ENCODE results near the gene MCRIP2.

The MCRIP2 gene

GRCh38 chr16:616733-617586 lies 24.7 kb upstream of the MCRIP2 start:
- DNase-seq (ENCODE audit: low read depth in 2 of 2): no peak

- DNase-seq (ENCODE audit: low read depth in 2 of 2): no peak
These were observed 23.8 kb upstream of the MCRIP2 start for GRCh38 chr16:617855-618254.

- DNase-seq (ENCODE audit: low read depth in 2 of 2): no peak
These were observed 22.0 kb upstream of the MCRIP2 start for GRCh38 chr16:619476-620100.

GRCh38 chr16:620700-621525 lies 20.7 kb upstream of the MCRIP2 start:
- no peak for DNase-seq (ENCODE audit: low read depth in 2 of 2)

DNA sequence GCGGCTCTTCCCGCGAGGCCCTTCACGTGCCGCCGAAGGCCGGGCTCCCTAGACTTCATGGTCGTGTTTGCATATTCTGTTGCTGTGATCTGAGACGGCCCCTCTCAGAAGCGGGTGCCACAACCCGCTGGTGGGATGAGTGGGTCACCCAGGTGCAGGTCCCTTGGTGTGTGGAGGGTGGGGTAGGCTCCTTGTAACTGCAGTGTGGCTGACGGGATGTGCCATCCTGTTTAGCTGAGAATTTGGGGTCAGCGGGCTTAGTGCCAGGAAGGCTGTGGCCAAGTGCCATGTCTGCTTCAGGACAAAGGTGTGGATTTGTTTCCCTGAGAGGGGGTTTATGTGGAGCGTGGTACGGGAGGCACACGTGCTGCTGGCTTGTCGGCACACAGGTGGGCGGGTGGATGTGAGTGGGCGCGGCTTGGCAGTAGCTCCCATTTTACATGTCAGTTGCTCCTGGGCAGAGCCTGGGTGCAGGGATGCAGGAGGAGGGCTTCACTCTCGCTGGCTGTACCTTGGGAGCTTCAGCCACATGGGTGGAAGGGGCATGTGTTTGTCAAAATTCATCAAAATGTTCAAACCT lies 20.0 kb upstream of the MCRIP2 start:
- DNase-seq (ENCODE audit: low read depth in 2 of 2): no peak

GRCh38 chr16:622920-623280 lies 18.7 kb upstream of the MCRIP2 start:
- no peak for DNase-seq (ENCODE audit: low read depth in 2 of 2)

DNA sequence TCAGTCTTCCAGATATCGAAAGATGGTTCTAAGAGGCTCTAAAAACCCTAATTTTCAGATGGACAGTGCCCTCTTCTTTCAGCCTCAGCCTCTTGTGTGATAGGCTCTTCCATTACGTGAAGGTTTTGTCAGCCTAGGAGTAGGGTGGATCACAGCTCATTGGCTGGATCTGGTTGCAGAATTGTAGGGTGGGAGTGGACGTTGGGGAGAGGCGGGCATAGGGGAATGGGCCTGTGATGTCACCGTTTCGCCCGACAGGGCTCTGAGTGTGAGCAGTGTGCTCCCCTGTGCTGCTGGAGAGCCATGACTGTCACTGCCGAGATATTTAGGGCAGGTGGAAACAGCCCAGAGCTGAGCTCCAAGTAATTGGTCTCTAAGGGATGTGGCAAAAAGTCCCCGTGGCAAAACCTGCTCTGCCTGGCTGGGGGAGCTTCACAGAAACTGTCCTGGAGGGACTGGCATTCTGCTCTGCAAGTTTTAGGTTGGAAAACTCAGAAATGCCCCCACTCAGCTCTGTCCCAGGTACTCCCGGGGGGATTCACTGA lies 17.0 kb upstream of the MCRIP2 start:
- no peak for DNase-seq (ENCODE audit: low read depth in 2 of 2)

DNA sequence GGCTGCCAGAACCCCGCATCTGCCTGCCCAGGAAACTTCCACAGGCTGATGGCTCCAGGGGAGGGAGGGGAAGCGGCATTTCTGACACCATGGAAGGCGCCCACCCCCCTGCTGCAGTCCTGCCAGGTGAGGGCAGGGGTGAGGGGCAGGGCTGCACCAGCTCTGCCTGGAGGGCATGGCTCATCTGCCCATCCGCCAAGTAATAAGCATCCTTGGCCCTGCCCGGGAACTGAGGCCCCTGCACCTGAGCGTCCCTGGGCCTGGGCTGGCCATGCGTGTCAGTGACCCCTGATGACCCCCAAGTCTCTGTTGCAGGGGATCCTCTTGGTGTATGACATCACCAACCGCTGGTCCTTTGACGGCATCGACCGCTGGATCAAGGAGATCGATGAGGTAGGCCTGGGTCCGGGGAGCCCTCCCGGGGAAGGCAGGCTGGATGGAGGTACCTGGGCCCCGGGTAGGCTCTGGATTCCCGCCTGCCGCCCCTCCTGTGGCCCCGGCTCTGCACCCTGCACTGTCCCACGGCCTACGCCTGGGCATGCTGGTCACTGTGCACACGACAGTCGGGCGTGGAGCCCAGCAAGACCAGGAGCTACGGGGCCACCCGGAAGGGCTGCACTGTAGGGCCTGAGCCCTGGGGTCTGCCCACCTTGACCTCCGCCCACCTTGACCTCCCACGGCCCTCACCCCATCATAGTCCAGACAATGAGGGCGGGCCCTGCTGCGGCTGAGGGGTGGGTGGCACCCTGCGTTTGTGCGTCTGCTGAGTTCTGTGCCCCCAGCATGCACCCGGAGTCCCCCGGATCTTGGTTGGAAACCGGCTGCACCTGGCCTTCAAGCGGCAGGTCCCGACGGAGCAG lies 16.3 kb upstream of the MCRIP2 start:
- DNase-seq (ENCODE audit: low read depth in 2 of 2): no peak

- DNase-seq (ENCODE audit: low read depth in 2 of 2): no peak
These were observed 15.5 kb upstream of the MCRIP2 start for GRCh38 chr16:625977-626765.

DNA sequence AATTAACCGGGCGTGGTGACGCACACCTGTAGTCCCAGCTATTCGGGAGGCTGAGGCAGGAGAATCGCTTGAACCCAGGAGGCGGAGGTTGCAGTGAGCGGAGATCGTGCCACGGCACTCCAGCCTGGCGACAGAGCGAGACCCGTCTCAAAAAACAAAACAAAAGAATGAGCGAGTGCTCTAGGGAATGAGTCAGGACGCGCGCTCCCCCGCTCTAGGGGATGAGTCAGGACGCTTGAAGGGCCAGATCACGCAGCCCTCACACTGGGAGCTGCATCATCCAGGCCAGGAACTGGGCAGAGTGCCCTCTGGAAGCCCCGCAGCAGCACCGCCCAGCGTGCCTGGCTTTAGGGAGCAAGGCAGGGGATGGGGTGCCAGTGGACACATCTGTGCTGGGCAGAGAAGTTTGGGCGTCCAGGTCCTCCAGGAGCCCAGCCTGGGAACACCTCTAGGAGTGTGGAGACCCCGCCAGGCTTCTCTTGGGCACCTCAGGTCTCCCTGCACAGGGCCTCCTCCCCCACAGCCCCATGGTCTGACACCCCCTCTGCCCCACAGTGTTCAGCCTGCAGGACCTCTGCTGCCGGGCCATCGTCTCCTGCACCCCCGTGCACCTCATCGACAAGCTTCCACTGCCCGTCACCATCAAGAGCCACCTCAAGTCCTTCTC lies 14.7 kb upstream of the MCRIP2 start:
- no peak for DNase-seq (ENCODE audit: low read depth in 2 of 2)

DNA sequence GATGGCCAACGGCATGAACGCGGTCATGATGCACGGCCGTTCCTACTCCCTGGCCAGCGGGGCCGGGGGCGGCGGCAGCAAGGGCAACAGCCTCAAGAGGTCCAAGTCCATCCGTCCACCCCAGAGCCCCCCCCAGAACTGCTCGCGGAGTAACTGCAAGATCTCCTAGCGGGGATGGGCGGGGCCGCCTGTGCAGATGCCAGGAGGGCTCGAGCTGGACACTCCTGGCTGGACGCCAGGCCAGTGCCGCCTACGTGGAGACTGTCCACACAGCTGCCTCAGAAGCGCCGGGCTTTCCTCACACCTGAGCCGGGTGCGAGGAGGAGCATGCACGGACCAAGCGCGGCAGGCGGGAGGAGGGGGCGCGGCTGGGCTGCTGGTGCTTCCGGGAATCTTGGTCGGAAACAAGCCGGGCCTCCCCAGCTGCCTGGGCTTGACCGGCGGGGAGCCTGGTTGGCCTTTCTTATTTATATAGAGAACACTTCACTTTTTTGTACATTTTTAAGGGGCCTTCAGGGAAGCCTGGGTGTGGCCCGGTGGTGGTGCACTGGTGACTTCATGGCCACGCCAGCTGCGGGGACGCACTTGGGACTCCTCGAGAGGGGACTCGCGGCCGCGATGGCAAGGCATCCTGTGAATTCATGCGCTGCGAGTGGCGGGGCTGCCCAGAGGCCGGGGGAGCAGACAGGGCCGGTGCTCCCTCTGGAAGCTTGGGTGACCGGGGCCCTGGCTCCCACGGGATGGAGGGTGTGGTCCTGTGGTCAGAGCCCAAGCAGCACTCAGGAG lies 14.0 kb upstream of the MCRIP2 start:
- DNase-seq (ENCODE audit: low read depth in 2 of 2): no peak

- DNase-seq (ENCODE audit: low read depth in 2 of 2): no peak
These were observed 13.1 kb upstream of the MCRIP2 start for GRCh38 chr16:628321-629061.

GRCh38 chr16:629185-629832 lies 12.3 kb upstream of the MCRIP2 start:
- DNase-seq (ENCODE audit: low read depth in 2 of 2): no peak

DNA sequence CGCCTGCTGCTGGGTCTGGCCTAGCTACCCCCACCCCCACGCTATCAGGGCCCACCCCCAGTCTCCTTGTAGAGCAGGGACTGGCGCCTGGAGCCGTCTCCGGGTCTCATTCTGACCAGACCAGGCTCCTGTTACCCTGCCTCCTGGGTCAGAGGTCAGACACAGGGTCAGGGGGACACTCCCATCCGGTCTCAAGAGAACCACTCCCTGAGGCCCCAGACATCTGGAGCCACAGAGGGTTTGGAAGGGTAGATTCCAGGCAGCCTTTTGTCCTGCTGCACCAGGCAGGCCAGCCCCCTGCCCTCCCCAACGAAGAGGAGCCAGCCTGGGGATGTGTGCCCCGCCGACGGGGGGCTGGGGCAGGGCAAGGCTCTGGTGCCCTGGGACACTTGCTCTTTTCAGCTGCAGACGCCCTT lies 11.8 kb upstream of the MCRIP2 start:
- no peak for DNase-seq (ENCODE audit: low read depth in 2 of 2)

DNA sequence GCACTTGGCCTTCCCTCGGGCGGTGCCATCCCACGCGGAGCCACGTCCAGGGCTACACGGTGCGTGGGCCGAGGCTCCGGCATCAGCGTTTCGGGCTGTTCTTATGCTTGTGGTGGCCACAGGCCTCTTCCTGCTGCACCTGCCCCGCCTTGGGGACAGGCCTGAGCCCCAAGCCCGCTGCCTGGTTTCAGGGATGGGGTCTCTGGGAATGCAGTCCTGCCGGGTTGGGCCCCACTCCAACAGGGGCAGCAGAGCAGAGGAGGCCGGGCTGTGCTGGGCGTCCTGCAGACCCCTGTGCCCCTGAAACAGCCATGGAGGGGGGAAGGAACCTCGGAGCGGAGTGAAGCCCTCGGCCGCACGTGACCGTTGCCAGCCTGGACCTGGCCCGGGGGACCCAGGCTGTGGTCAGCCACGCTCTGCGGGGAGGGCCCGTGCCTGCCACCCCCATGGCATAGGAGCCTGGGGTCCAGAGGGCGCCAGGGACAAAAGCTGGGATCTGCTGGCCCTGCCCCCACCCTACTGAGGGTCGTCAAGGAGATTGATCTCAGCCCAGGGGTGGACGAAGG lies 11.3 kb upstream of the MCRIP2 start:
- DNase-seq (ENCODE audit: low read depth in 2 of 2): no peak

- DNase-seq (ENCODE audit: low read depth in 2 of 2): no peak
These were observed 10.7 kb upstream of the MCRIP2 start, which contains the start of gene WFIKKN1 for GRCh38 chr16:630815-631405. Gene WFIKKN1 (plus strand): TSS chr16:630985. CDS start chr16:631254, 269 bp downstream.

All from stimulated activated CD4-positive, alpha-beta T cell treated with anti-CD3 and anti-CD28 coated beads, Interleukin-1b, Interleukin-23, amount 100 ng/mL, for 4 hours (primary cell).